Ammon's horn (tissue), 1 donor: ENCODE measurements around the gene TTC9.

Experiments
- DNase-seq: peaks from one replicate; pipeline ENCODE4 v3.0.0-alpha.2; 2016; ENCODE audit warnings: low spot score

Gene TTC9

DNA sequence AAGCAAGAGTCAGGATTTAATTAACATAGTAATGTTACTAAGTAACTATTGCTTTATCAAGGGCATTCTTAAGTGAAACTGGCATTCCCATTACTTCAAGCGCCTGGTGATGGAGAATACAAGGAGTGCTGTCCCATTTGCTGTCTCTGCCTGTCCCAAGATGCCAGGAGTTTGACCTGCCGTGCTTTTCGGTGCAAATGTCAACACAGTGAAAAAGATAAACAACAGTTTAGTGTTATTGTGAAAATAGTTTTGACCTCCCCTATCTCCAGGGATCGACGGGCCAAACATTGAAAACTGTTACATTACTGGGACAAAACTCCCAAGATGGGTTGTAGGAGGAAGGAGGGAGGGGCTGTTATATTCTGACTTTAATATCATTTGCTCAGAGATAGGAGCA lies 74.8 kb downstream of the TTC9 start:
- no peak for DNase-seq

DNA sequence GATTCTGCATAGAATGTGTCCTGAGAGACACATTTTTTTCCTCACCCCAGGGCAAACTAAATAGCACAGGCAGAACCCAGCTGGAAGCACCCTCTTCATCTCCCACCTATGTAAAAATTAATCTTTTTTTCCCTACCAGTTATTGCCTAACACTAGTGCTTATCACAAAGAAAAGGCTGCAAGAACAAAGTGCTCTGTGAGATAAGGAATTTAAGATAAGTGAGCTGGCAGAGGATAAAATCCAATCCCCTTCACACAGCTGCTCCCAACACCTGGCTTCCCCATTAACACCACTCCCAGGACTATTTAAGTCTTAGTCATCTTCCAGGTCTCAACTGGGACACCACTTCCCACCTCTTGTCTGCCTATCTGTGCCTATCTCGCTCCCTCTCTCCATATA lies 75.2 kb downstream of the TTC9 start:
- no peak for DNase-seq

GRCh38 chr14:70718383-70719118 lies 76.8 kb downstream of the TTC9 start:
- no peak for DNase-seq

DNA sequence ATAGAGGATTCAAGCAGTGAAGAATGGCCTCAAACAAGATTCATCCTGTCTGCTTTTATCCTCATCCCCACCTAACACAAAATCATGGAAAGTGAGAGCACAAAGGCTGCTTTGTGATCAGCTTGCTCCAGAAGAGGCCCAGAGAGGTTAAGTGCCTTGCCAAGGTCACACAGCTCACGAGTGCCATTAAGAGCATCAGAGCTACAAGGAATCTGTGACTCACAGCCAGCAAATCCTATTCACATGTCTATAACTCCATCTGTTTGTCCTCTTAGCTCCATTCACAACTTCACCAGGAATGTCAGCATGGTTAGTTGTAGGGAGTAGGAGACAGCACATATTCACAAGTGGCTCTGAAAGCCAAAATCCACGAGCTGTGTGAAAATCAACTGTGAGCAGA lies 79.8 kb downstream of the TTC9 start:
- peak; percentile 11 for DNase-seq

GRCh38 chr14:70722418-70722817 lies 80.7 kb downstream of the TTC9 start:
- DNase-seq, result no peak

GRCh38 chr14:70723276-70723675 lies 81.6 kb downstream of the TTC9 start:
- no peak for DNase-seq

GRCh38 chr14:70724110-70724509 lies 82.4 kb downstream of the TTC9 start:
- no peak for DNase-seq

DNA sequence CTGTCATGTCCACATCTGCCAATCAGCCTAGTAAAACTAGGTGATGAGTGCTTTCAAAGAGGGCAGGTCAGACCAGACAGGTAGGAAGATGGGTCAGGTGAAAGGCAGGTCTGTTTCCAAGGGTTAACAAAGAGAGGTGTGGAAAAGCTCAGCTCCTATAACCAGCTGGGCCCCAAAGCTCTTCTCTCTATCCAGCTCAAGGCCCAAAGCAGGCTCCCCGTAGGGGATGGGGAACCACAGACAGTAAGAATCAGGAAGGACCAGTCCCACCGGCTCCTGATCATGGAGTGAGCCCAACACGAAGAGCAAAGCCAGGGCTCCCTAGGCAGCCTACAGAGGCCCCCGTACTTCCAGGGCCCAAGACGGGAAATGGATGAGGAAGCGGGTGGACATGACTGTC lies 83.2 kb downstream of the TTC9 start:
- no peak for DNase-seq
